H1 (cell line): ENCODE data around the gene GALNTL6.

Experiments
- EP300 ChIP-seq, 2 experiments: IDR thresholded peaks; 1 replicate in 1 of 2; 2 replicates in 1 of 2; pipeline ENCODE4 v1.6.1; 2011 to 2012; ENCODE audit warnings: low read depth in 2 of 2, low read length in 2 of 2, mild to moderate bottlenecking in 2 of 2, borderline replicate concordance in 1 of 2, inconsistent platforms in 1 of 2, moderate library complexity in 1 of 2
- GTF2F1 ChIP-seq: IDR thresholded peaks from 2 replicates; pipeline ENCODE4 v1.6.1; 2012; ENCODE audit warnings: low read depth, low read length, improper control_type of control experiment, borderline replicate concordance
- POLR2A ChIP-seq, 2 experiments: IDR thresholded peaks; 1 replicate in 1 of 2; 2 replicates in 1 of 2; pipeline ENCODE4 v1.6.1; 2011; ENCODE audit warnings: low read depth in 2 of 2, low read length in 2 of 2, mild to moderate bottlenecking in 2 of 2; ENCODE audit errors: control extremely low read depth in 1 of 2
- RAD21 ChIP-seq, 2 experiments: IDR thresholded peaks in 1 of 2; conservative IDR thresholded peaks in 1 of 2; 2 replicates each; pipeline ENCODE4 v1.6.1; 2011; ENCODE audit warnings: low read depth in 2 of 2, low read length in 2 of 2, improper control_type of control experiment in 1 of 2, inconsistent platforms in 1 of 2, mild to moderate bottlenecking in 1 of 2, moderate library complexity in 1 of 2
- SP1 ChIP-seq: IDR thresholded peaks from 2 replicates; pipeline ENCODE4 v1.6.1; 2011; ENCODE audit warnings: low read depth, low read length
- TAF1 ChIP-seq: IDR thresholded peaks from 2 replicates; pipeline ENCODE4 v1.6.1; 2011; ENCODE audit warnings: mild to moderate bottlenecking, low read depth, low read length
- YY1 ChIP-seq: IDR thresholded peaks from 2 replicates; pipeline ENCODE4 v1.6.1; 2011; ENCODE audit warnings: low read depth, mild to moderate bottlenecking, low read length
- TF ChIP-seq, protein P1 (sequence below), 3 experiments: IDR thresholded peaks; 1 replicate in 2 of 3; 2 replicates in 1 of 3; pipeline versions ENCODE4 v1.5.1 to v1.6.1; 2011; ENCODE audit warnings: low read length in 3 of 3, mild to moderate bottlenecking in 3 of 3, inconsistent platforms in 2 of 3, low read depth in 1 of 3, moderate library complexity in 1 of 3; ENCODE audit not compliant: insufficient read depth in 1 of 3; ENCODE audit errors: control extremely low read depth in 1 of 3
- TF ChIP-seq, protein P2 (sequence below): IDR thresholded peaks from 2 replicates; pipeline ENCODE4 v1.6.1; 2011; ENCODE audit warnings: low read depth, mild to moderate bottlenecking, low read length; ENCODE audit not compliant: insufficient read depth
- TF ChIP-seq, protein P3 (sequence below): IDR thresholded peaks from 2 replicates; pipeline ENCODE4 v1.6.1; 2011; ENCODE audit warnings: low read length, improper control_type of control experiment

DNA sequence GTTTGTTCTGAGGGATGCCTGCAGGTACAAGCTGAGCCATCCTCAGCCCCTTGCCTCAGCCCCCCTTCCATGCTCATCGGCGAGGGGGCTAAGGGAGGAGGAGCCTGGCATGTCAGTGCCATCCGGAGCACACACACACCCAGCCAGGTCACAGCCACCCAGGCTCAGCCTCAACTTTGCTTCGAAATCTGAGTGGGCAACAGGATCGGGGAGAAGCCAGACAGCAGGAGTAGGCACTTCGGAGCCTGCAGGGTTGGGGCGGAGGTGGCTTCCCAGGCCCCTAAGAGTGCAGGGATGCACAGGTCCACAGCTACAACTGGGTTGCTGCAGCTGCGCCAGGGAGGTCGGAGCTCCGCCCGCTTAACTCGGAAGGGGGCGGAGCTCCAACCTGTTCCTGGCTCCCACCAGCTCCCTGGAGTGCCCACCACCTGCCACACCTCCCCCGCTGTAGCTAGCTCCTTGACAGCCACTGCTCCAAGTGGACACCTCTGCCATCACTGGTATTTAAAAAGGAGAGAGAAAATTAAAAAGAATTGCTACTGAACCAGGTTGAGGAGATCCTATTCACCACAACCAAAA lies 1162.5 kb downstream of the GALNTL6 start:
- TF ChIP-seq SP1: no peak
- TF ChIP-seq, protein P1, sequence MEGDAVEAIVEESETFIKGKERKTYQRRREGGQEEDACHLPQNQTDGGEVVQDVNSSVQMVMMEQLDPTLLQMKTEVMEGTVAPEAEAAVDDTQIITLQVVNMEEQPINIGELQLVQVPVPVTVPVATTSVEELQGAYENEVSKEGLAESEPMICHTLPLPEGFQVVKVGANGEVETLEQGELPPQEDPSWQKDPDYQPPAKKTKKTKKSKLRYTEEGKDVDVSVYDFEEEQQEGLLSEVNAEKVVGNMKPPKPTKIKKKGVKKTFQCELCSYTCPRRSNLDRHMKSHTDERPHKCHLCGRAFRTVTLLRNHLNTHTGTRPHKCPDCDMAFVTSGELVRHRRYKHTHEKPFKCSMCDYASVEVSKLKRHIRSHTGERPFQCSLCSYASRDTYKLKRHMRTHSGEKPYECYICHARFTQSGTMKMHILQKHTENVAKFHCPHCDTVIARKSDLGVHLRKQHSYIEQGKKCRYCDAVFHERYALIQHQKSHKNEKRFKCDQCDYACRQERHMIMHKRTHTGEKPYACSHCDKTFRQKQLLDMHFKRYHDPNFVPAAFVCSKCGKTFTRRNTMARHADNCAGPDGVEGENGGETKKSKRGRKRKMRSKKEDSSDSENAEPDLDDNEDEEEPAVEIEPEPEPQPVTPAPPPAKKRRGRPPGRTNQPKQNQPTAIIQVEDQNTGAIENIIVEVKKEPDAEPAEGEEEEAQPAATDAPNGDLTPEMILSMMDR (IDR thresholded peaks at IDR 0.05; ENCODE audit: control extremely low read depth in 1 of 3, insufficient read depth in 1 of 3, low read depth in 1 of 3, low read length in 3 of 3): no peak
- TF ChIP-seq POLR2A (IDR thresholded peaks at IDR 0.05; ENCODE audit: control extremely low read depth in 1 of 2, low read depth in 2 of 2, low read length in 2 of 2): no peak
- TF ChIP-seq, protein P2, sequence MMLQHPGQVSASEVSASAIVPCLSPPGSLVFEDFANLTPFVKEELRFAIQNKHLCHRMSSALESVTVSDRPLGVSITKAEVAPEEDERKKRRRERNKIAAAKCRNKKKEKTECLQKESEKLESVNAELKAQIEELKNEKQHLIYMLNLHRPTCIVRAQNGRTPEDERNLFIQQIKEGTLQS: no peak
- no peak for TF ChIP-seq EP300 (IDR thresholded peaks at IDR 0.05; ENCODE audit: borderline replicate concordance in 1 of 2, low read depth in 2 of 2, low read length in 2 of 2)
- TF ChIP-seq YY1: no peak
- TF ChIP-seq TAF1: no peak
- TF ChIP-seq, protein P3, sequence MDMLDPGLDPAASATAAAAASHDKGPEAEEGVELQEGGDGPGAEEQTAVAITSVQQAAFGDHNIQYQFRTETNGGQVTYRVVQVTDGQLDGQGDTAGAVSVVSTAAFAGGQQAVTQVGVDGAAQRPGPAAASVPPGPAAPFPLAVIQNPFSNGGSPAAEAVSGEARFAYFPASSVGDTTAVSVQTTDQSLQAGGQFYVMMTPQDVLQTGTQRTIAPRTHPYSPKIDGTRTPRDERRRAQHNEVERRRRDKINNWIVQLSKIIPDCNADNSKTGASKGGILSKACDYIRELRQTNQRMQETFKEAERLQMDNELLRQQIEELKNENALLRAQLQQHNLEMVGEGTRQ: no peak
- TF ChIP-seq RAD21 (IDR thresholded peaks at IDR 0.05 in 1 of 2, conservative IDR thresholded peaks at IDR 0.05 in 1 of 2; ENCODE audit: low read depth in 2 of 2, low read length in 2 of 2): peak in 1 of 2 experiments; percentile 15; a peak in 2 of 4 replicates
- TF ChIP-seq GTF2F1: no peak
